ACHN (cell line): Measurements from ENCODE around the gene ONECUT1.
"Not testable (repeated sequence)": the region's sequence is repeated elsewhere in the genome, so short reads cannot be mapped to it uniquely, and the experiment has no call there.

ENCODE experiments used
- DNase-seq: peaks from one replicate; pipeline ENCODE4 v3.0.0-alpha.2; 2015
- in situ Hi-C: cut with HindIII; loops from 2 replicates; pipeline ENCODE4 v1.10.0; 2017; ENCODE audit warnings: low sequenced_read_pairs, low pct_ligation_motif_present, low pct_unique_long_range_greater_than_20kb

ONECUT1 gene

GRCh38 chr15:52790169-52790708 lies at the start of gene ONECUT1:
ONECUT1 (minus strand) TSS chr15:52790336; CDS start chr15:52789884, 452 bp downstream.
- in situ Hi-C loops = no loop called here

GRCh38 chr15:52834379-52834778 lies 44.2 kb upstream of the ONECUT1 start:
- DNase-seq = no peak
- in situ Hi-C loops = no loop called here

More at GRCh38 chr15:52790169-52790708, at the start of gene ONECUT1:
- peak; percentile 60 for DNase-seq

GRCh38 chr15:52824169-52824942 lies 34.2 kb upstream of the ONECUT1 start:
- DNase-seq, in situ Hi-C loops: not testable (repeated sequence)

- in situ Hi-C loops = no loop called here
- no peak for DNase-seq
Observed at GRCh38 chr15:52822475-52822874, 32.3 kb upstream of the ONECUT1 start.

DNA sequence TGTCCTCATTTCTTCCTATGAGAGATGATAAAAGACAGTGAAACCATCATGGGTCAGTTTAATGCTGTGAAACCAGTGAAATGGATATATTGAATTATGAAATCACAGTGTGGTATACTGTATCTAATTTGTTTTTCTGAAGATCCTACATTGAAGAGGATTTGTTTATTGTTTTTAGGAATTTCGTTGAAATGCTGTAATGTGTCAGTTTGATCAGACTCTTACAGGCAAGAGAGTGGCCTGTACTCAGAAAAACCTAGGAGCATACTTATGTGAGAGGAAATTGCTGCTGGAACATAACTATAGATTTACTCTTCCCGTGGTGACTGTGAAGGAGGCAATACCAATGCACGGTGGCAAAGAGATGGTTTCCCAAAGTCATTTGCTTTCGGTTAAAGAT lies 29.1 kb upstream of the ONECUT1 start:
- DNase-seq = no peak
- in situ Hi-C loops = no loop called here

- in situ Hi-C loops, DNase-seq: not testable (repeated sequence)
Observed at GRCh38 chr15:52815899-52816298, 25.8 kb upstream of the ONECUT1 start.

DNA sequence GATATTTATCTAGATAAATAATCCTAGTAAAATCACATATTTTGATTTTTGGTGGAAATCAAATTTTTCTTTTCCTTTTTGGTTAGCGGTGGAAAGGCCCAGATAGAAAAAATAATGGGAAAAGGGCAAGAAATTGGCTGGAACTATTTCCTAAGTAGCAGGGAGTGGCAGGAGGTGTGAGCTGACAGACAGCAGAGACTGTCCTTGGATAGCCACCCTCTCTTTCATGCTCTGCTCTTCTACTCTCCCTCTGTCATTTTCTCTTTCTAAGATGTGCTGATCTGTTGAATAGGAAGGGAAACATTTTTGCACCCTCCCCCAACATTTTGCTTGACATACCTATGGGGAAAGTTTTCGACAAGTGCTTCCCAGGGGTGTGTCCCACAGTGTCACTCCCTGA lies 18.9 kb upstream of the ONECUT1 start:
- in situ Hi-C loops = no loop called here
- DNase-seq = no peak

GRCh38 chr15:52808441-52808840 lies 18.3 kb upstream of the ONECUT1 start:
- in situ Hi-C loops = no loop called here
- no peak for DNase-seq

GRCh38 chr15:52806284-52806655 lies 16.1 kb upstream of the ONECUT1 start:
- no peak for DNase-seq
- in situ Hi-C loops = no loop called here

DNA sequence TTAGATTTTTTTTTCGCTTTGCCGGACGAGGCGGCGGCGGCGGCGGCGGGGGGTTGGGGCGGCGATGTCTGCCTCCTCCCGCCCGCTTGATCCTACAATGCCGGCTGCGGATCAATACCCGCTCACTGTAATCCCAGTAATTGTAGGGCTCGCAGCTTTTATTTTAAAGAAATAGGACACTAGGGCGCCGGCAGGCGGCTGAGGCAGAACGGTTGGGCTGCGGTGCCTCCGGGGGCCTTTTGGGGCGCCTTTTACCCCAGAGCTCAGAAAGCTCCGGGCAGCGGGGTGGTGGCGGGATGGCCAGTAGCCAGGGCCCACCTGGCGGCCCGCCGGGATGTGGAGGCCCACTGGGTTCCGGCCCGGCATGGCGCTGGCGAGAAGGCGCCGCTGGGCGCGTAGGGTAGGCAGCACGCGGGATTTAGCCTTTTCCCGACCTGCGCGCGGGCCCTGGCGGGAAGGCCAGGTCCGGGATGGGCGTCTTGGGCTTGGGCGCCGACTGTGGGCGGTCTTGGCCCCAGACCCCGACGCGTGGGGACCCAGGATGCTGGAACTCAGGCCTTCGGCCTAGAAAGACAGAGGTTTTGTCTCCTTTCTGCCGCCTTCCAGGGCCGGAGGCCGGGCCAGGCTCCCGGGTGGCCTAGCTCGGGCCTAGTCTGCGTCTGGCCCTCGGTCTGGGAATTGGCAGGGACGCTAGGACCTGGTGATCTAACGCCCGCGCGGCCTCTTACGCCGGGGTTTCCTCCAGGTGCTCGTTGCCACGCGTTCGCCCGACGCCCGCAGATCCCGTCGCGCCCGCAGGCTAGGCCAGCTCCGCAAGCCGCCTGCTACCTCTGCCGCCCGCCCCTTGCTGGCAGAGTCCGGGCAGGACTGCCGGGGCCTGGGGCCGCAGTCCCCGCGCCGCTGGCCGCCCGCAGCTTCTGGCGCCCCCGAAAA lies 15.5 kb upstream of the ONECUT1 start:
- no peak for DNase-seq
- in situ Hi-C loops = no loop called here

DNA sequence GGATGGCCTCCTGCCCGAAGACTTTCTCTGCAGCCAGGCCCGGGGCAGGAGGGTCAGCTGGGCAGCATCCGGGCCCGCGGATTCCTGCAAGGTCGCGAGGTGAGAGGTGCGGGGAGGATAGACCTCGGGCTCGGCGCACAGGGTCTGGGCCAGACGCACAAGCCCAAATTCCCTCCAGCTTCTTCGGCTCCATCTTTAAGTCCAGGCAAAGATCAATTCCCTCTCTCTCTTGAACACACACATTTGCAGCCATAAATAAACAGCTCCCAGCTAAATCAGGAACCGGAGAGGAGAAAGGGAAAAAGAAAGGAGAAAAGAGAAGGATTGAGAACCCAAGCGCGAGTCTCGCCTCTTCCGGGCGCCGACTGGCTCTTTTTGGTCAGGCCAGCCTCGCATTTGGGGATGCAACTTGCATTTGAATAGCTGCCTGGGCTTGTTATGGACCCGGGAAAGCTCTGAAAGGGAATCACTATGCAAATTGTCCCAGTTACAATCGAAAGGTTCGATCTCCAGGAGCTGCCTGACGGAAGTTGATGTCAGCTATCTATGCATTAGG lies 14.5 kb upstream of the ONECUT1 start:
- DNase-seq = no peak
- in situ Hi-C loops = no loop called here

DNA sequence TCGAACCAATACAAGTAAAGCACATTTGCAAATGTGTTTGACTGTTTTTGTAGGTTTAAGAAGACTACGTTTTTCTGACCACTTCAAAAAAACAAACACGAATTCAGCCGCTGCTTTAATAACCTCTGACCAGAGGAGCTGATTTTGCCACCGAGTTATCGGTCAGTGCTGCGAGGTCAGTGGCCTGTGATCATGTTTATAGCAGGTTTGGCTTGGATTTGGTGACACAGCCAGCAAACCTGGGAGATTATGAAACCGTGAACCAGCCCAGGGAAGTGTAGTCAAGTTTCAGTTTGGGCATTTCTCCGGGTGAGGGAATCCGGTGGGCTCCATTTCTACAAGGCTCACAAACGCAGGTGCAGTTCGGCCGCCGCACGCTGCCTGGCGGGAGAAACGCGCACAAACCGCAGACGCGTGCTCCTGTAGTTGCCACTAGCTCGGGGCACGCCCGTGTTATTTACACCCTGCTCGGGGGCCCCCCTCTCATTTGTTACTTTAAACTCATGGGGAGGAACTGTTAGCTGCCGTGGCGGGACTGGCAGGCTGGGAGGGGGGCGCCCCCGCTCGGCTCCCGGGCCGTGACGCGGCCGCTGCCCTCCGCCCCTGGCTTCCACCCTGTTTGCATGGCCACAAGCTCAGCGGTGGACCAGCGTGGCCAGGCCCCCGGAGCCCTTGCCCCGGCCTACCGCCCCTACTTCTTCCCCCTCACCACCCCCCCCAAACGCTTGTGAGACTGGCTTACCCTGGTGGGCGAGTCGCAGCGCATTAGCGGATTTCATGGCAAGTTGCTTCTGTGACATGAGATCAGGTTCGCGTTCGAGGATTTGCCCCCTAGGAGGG lies 13.6 kb upstream of the ONECUT1 start:
- in situ Hi-C loops = no loop called here
- no peak for DNase-seq

- in situ Hi-C loops = no loop called here
- DNase-seq = no peak
Observed at GRCh38 chr15:52803108-52803466, 13.0 kb upstream of the ONECUT1 start.

GRCh38 chr15:52802110-52802509 lies 12.0 kb upstream of the ONECUT1 start:
- in situ Hi-C loops = no loop called here

GRCh38 chr15:52801748-52802085 lies 11.6 kb upstream of the ONECUT1 start:
- in situ Hi-C loops = no loop called here
- DNase-seq = no peak

More at GRCh38 chr15:52802110-52802509, 12.0 kb upstream of the ONECUT1 start:
- no peak for DNase-seq

GRCh38 chr15:52800828-52801747 lies 11.0 kb upstream of the ONECUT1 start:
- no peak for DNase-seq
- in situ Hi-C loops = no loop called here

DNA sequence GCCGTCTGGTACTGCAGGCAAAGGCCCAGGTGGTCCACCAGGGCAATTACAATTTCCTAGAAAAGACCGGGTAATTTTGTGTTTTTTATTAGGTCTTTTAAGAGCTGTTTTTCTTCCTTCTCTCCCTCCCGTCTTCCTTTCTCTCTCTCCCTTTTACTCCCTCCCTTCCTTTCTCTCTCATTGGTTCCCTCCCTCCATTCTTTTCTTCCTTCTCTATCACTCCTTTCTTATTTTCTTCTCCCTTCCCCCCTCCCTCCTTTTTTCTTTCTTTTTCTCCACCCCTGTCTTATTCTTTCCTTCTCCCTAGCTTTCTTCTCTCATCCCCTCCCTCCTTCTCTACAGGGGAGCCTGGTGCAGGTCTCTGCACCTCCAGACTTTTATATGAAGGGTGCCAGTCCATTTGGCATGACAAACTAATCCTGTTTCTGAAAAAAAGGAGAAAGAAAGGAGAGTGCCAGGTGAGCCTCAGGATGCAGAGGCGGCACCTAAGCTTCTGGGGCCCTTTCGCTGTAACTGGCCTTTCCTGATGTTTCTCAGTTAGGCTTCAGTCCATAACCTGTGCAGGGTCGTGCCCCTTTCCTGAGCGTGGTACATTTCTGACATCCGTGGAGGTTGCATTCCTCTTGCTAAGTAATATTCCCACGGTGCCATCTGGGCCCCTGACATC lies 9.1 kb upstream of the ONECUT1 start:
- in situ Hi-C loops = no loop called here
- no peak for DNase-seq
